ENCODE measurements around the gene LRRC4C. TPM values are rescaled to one million over a fixed set of nuclear protein-coding genes. Genes with fewer than 3 reads are reported as not detected.

Gene LRRC4C
- total and polyA plus RNA-seq, 4 donors: 0.10 to 0.93 (median 0.30) TPM

GRCh38 chr11:41201156-41201555 is 258.3 kb downstream of the LRRC4C start (continued):
- TF ChIP-seq EGR1 (IDR thresholded peaks at IDR 0.05; ENCODE audit: low read depth in 2 of 2): no peak

GRCh38 chr11:41190437-41191082 is 268.9 kb downstream of the LRRC4C start:
- no peak for DNase-seq (ENCODE audit: low spot score)
- Histone ChIP-seq H3K4me3 (ENCODE audit: low read depth in 1 of 3, low read length in 3 of 3) (no peak overlapping the region), H3K9me3 (ENCODE audit: control insufficient read depth in 4 of 4, low read length in 3 of 4) (peaks cover 0 to 13% (median 0%) of the 10 kb centered on the region in 4 donors), H3K27ac (ENCODE audit: low read depth in 1 of 2, low read length in 2 of 2) (no peak overlapping the region), H3K4me1 (ENCODE audit: control insufficient read depth in 4 of 4, insufficient read depth in 4 of 4, low read length in 3 of 4) (peaks cover 0 to 11% (median 4%) of the 10 kb centered on the region in 4 donors), H3K9ac (ENCODE audit: low read depth in 1 of 2, low read length in 2 of 2) (no peak overlapping the region), H3K36me3 (ENCODE audit: control insufficient read depth in 4 of 4, insufficient read depth in 3 of 4, low read depth in 1 of 4, low read length in 3 of 4) (no peaks in the 10 kb centered on the region), H3K27me3 (ENCODE audit: control insufficient read depth in 4 of 4, insufficient read depth in 4 of 4, low read length in 3 of 4) (no peaks in the 10 kb centered on the region)
- WGBS: 69% methylated on average over 14 of the region's 14 CpGs
- TF ChIP-seq CTCF (IDR thresholded peaks at IDR 0.05; ENCODE audit: low read depth, low read length, missing input control) (no peak), EGR1 (IDR thresholded peaks at IDR 0.05; ENCODE audit: low read depth in 2 of 2) (no peak), YY1 (IDR thresholded peaks at IDR 0.05) (no peak), FOXA1 (IDR thresholded peaks at IDR 0.05) (no peak), TAF1 (conservative IDR thresholded peaks at IDR 0.05) (no peak), GABPA (IDR thresholded peaks at IDR 0.05 in 1 of 2, conservative IDR thresholded peaks at IDR 0.05 in 1 of 2) (no peak)

- Histone ChIP-seq H3K27ac (ENCODE audit: low read depth in 1 of 2, low read length in 2 of 2) (no peak overlapping the region), H3K9ac (ENCODE audit: low read depth in 1 of 2, low read length in 2 of 2) (no peak overlapping the region), H3K9me3 (ENCODE audit: control insufficient read depth in 4 of 4, low read length in 3 of 4) (peaks cover 0 to 13% (median 0%) of the 10 kb centered on the region in 4 donors), H3K27me3 (ENCODE audit: control insufficient read depth in 4 of 4, insufficient read depth in 4 of 4, low read length in 3 of 4) (no peaks in the 10 kb centered on the region), H3K4me1 (ENCODE audit: control insufficient read depth in 4 of 4, insufficient read depth in 4 of 4, low read length in 3 of 4) (peaks cover 0 to 11% (median 4%) of the 10 kb centered on the region in 4 donors), H3K4me3 (ENCODE audit: low read depth in 1 of 3, low read length in 3 of 3) (no peak overlapping the region), H3K36me3 (ENCODE audit: control insufficient read depth in 4 of 4, insufficient read depth in 3 of 4, low read depth in 1 of 4, low read length in 3 of 4) (no peaks in the 10 kb centered on the region)
- TF ChIP-seq FOXA2 (IDR thresholded peaks at IDR 0.05): peak; percentile 9
- no peak for TF ChIP-seq HNF4G (IDR thresholded peaks at IDR 0.05)
- peak; percentile 34 to 37 for TF ChIP-seq HNF4A (conservative IDR thresholded peaks at IDR 0.05)
- 48% methylated on average over 4 of the region's 4 CpGs for WGBS
- DNase-seq (ENCODE audit: low spot score): no peak
Observed at GRCh38 chr11:41189701-41190436, 269.6 kb downstream of the LRRC4C start.

- no peak overlapping the region for H3K9ac ChIP-seq (ENCODE audit: low read depth in 1 of 2, low read length in 2 of 2)
- no peaks in the 10 kb centered on the region for H3K27me3 ChIP-seq (ENCODE audit: control insufficient read depth in 4 of 4, insufficient read depth in 4 of 4, low read length in 3 of 4)
- no peak for DNase-seq (ENCODE audit: low spot score)
- no peak overlapping the region for H3K4me3 ChIP-seq (ENCODE audit: low read depth in 1 of 3, low read length in 3 of 3)
- WGBS: 88% methylated on average over 4 of the region's 4 CpGs
- H3K4me1 ChIP-seq (ENCODE audit: control insufficient read depth in 4 of 4, insufficient read depth in 4 of 4, low read length in 3 of 4): no peaks in the 10 kb centered on the region
- H3K27ac ChIP-seq (ENCODE audit: low read depth in 1 of 2, low read length in 2 of 2): no peak overlapping the region
- H3K9me3 ChIP-seq (ENCODE audit: control insufficient read depth in 4 of 4, low read length in 3 of 4): no peaks in the 10 kb centered on the region
- no peaks in the 10 kb centered on the region for H3K36me3 ChIP-seq (ENCODE audit: control insufficient read depth in 4 of 4, insufficient read depth in 3 of 4, low read depth in 1 of 4, low read length in 3 of 4)
- no peak for TF ChIP-seq RAD21 (IDR thresholded peaks at IDR 0.05)
- no peak for TF ChIP-seq SP1 (IDR thresholded peaks at IDR 0.05)
- no peak for TF ChIP-seq HNF4A (conservative IDR thresholded peaks at IDR 0.05)
- no peak for TF ChIP-seq MAX (IDR thresholded peaks at IDR 0.05)
- no peak for TF ChIP-seq ATF3 (IDR thresholded peaks at IDR 0.05)
- no peak for TF ChIP-seq GABPA (IDR thresholded peaks at IDR 0.05 in 1 of 2, conservative IDR thresholded peaks at IDR 0.05 in 1 of 2)
- TF ChIP-seq TAF1 (conservative IDR thresholded peaks at IDR 0.05): no peak
- no peak for TF ChIP-seq RXRA (IDR thresholded peaks at IDR 0.05)
- TF ChIP-seq JUND (IDR thresholded peaks at IDR 0.05): no peak
- TF ChIP-seq ZBTB33 (IDR thresholded peaks at IDR 0.05): no peak
- no peak for TF ChIP-seq NR2F2 (IDR thresholded peaks at IDR 0.05)
- TF ChIP-seq EGR1 (IDR thresholded peaks at IDR 0.05; ENCODE audit: low read depth in 2 of 2): no peak
- TF ChIP-seq YY1 (IDR thresholded peaks at IDR 0.05): no peak
- no peak for TF ChIP-seq CTCF (IDR thresholded peaks at IDR 0.05; ENCODE audit: low read depth, low read length, missing input control)
- TF ChIP-seq FOXA2 (IDR thresholded peaks at IDR 0.05): no peak
- no peak for TF ChIP-seq FOXA1 (IDR thresholded peaks at IDR 0.05)
- no peak for TF ChIP-seq HNF4G (IDR thresholded peaks at IDR 0.05)
Observed at GRCh38 chr11:41177791-41178190, 281.7 kb downstream of the LRRC4C start.

All from liver (tissue), 9 donors.